Stomach (tissue), 4 donors: ENCODE measurements around the gene DNAL4.

Source experiments
- EP300 ChIP-seq: sonication (generic); formaldehyde crosslinking; IDR thresholded peaks from one replicate; pipeline ENCODE4 v1.6.1; 2017; ENCODE audit warnings: antibody characterized with exemption
- TF ChIP-seq, protein P1 (sequence below), 7 experiments: fragments of 450-650 bp in 4 of 7; fragments of 200-600 bp in 3 of 7; sonication (generic) in 3 of 7; IDR thresholded peaks; one replicate each; pipeline ENCODE4 v1.5.1; 2016 to 2019; ENCODE audit warnings: antibody characterized with exemption in 7 of 7, control low read depth in 2 of 7, mild to moderate bottlenecking in 1 of 7

DNA sequence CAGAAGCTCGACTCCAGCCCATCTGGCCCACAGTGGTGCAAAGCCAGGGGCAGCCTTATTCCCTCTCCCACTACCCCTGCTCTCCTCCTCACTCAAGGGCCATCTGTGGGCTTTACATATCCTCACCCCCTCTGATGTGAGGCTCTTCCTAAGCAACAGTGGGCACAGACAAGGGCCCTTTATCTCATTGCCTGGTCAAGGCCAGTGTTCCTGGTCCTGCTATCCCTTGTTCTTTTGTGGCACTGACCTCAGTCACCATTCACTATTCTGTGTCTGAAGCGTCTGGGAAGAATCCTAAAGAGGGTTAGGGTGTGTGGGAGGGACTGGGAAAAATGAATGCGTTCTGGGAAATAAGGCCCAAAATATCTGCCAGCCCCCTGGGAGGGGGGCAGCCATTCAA lies 7.3 kb downstream of the DNAL4 start:
- TF ChIP-seq EP300: no peak
- TF ChIP-seq, protein P1, sequence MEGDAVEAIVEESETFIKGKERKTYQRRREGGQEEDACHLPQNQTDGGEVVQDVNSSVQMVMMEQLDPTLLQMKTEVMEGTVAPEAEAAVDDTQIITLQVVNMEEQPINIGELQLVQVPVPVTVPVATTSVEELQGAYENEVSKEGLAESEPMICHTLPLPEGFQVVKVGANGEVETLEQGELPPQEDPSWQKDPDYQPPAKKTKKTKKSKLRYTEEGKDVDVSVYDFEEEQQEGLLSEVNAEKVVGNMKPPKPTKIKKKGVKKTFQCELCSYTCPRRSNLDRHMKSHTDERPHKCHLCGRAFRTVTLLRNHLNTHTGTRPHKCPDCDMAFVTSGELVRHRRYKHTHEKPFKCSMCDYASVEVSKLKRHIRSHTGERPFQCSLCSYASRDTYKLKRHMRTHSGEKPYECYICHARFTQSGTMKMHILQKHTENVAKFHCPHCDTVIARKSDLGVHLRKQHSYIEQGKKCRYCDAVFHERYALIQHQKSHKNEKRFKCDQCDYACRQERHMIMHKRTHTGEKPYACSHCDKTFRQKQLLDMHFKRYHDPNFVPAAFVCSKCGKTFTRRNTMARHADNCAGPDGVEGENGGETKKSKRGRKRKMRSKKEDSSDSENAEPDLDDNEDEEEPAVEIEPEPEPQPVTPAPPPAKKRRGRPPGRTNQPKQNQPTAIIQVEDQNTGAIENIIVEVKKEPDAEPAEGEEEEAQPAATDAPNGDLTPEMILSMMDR (IDR thresholded peaks at IDR 0.05): no peak
